Fibroblast of gingiva (primary cell): ENCODE data around the gene PNLIPRP2.

ENCODE experiments used
- DNase-seq: peaks from one replicate; pipeline ENCODE4 v3.0.0-alpha.2; 2011; ENCODE audit warnings: low read depth

Gene PNLIPRP2

DNA sequence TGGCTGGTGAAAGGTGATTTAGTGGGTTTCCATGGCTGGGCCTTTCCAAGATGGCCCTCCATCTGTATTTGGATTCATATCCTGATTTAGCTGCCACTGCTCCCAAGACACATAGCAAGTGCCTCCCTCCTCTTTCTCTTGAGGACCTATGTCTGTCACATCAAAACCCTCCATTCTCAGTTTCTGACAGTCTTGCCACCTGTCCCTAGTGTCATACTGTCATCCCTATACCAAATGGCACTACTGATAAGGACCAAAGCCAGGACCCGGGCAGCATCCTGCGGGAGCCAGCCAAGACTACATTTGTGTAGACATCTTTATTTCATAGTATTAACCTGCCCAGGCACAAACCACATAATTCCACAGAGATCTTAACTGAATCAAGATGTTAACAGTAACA is 34.8 kb downstream of the PNLIPRP2 start:
- no peak for DNase-seq

DNA sequence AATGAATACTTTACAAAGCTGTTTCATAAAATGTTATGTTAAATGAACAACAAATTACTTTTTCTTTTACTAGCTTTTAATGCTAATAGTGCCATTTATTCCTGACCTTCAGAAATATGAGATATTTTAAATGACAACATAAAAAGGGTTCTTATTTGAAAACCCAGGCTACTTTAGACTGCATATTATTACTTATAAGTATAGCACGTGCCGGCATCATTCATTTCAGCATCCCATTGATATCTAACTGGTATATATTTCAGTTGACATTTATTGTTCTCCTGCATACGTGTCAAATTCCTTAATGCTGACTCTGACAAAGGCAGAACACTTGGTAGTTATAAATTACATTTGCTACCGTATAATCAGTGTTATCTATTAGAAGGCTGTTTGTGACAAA is 35.3 kb downstream of the PNLIPRP2 start:
- no peak for DNase-seq

DNA sequence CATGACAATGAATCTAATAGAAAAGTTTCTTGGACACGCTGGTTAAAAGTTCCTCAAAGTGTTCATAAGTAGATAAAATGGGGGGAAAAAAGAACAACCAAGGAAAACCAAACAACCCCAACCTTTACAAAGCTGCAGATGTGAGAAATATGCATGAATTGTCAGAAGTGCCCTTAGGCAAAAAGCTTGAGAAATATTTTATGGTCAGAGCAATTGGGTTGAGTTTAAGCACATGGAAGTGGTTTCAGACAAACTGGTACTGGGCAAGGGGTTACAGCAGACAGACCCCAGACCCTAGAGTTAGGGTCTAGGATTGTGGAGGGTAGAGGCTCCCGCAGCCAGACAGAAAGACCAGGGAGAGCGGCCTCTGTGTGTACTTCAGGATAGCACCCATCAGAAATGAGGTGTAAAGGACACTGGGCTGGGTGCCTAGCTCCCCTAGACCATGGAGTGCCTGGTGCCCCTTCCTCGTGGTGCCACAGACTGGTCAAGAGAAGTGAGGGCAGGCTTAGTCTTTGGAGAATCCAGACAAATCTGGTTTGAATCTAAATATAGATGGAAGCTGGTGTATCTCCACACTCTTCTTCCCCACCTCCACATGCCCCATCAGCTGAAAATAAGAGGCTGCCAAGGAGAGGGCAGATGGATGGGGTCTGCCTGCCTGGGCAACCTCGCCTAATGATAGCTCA is 37.3 kb downstream of the PNLIPRP2 start:
- DNase-seq = no peak

DNA sequence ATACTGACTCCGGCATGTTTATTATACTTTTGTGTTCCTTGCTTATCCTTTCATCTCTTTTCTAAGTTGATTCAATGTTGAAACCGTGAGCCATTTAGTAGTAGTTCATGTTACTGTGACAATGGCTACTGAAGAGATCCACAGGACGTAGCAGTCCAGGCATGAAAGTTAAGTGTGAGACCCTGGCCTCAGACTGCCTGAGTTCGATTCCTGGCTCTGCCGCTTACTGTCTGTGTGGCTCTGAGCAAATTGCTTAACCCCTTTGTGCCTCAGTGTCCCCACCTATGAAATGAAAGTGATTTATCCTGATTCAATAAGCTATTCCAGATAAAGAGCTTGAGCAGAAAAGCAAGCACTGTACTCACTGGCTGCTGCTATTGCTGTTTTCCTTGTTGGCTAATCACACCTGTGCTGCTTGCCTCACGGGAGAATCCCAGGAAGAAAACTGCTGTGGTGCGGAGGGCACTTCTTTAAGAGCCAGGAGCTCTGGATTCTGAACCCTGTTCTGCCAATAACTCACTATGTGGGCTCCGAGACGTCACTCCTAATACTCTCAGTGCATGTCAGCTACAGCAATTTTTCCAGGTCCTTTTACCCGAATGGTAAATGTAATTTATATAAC is 38.4 kb downstream of the PNLIPRP2 start:
- DNase-seq = no peak

DNA sequence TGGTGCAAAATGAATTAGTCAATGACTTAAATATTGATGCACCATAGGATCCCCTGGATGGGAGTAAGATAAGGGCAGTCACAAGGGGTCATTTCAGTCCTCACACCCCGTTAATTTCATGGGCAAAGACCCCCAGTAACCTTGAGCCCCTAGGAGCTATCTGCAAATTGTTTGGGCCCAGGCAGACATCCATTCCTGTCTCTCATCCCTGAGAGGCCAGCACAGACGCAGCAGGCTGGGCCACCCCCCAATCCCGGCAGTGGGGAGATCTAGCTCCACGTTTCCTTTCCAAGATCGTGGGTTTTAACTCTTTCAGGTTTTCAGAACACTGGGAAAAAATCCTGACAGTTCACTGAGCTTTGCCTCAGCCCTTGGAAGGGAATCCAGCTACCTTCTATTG is 40.1 kb downstream of the PNLIPRP2 start:
- no peak for DNase-seq

DNA sequence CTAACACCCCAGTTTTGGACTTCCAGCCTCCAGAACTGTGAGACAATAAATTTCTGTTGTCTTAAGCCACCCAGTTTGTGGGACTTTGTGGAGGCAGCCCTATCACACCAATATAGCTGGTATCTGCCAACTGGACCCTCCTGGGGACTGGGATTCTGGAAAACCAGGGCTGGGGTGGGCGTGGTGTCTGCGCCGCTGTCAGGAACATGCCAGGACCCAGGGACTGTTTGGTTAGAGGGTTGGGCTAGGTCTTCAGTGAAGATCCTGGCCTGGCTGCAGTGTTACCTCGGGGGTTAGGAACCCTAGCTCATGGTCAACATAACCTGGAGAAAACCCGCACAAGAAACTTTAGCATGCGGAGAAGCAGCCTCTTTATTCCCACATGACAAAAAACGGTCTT is 42.6 kb downstream of the PNLIPRP2 start:
- no peak for DNase-seq

DNA sequence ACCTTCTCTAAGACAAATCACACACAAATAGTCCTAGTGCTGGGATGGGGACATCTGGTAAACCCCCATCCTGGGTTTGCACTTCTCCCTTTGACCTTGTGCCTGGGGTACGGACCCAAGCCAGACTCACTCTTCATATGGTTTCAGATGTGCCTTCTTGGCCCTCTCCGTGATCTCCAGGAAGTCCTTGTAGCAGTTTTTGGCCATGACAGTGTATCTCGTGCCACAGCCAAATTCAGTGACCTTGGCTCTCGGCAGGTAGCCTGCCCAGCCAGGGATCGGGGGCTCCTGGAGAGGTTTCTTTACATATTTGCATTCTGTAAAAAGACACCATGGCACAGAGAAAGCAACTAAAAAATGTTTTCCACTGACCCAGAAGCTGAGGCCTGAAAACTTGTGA is 43.9 kb downstream of the PNLIPRP2 start:
- DNase-seq = no peak

DNA sequence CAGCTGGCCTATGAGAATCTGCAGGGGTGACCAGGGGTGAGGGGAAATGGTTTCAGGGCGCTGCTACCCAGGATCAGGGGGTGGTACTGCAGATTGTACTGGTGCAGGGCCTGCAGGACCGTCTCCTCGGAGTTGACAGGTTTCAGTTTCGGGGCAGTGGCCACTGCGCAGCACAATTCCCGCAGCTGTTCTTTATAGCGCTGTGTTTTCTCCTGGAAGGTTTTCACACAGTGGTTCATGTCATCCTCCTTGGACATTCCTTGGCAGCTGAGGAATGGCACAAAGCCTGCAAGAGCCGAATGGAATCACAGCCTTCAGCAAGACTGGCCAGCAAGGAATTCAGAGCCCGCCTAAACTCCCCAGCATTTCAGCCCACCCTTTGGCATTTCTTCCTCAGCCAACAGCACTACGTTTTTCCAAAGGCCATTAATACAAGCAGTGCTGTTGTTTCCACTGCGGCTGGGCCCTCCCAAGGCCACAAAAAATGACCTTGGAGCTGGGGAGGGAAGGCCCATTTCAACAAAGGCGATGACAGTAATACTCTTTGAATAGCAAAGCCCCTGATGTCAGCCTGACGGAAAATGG is 44.9 kb downstream of the PNLIPRP2 start:
- peak; percentile 20 for DNase-seq

DNA sequence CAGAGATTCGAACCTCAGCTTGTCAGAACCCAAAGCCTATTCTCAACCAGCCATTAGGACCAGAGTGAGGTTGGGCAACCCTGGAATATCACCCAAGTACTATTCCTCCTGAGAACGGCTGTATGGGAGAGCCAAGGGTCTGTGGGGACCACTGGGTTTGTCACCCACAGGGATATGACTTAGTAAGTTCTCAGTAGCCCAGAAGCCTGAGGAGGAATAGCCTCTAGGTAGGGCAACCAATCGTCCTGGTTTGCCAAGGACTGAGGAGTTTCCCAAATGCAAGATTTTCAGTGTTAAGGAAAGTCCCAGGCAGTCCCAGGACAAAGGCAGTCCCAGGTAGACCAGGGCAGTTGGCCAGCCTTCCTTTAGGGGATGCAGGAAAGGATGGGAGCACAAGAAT is 46.7 kb downstream of the PNLIPRP2 start:
- DNase-seq = no peak

DNA sequence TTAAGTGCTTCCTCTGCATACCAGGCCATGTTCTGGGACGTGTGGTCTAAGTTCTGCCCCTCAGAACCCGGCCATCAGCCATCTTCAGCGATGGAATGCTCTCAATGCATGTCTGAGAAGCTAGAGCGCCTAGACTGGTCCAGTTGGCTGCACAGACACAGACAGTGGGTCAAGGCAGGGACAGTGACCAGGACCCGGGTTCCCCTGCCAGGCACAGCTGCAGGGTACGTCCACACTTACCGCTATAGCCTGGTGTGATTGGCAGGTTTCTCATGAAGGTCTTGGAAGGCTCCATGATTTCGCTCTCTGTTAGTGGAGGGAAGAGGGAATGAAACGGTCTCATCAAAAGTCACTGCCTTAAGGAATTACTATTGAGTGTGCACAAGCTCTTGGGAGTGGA is 47.3 kb downstream of the PNLIPRP2 start:
- DNase-seq = no peak

DNA sequence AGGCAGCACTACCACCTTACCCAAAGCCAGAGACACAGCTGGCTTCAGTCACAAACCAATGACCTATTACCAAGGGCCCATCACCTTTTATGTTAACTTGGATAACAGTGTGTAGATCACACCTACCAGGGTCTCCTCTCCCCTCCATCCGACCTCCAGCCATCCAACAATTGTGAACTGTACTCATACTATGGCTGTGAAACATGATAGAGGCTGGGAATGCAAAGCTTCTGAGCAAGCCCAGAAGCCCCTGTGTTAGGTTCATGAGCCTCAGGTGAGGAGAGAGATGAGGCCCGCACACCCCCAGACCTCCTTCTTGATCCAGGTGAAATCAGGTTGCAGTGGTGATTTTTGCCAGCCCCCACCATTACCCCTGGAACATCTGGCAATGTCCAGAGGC is 47.7 kb downstream of the PNLIPRP2 start:
- no peak for DNase-seq

DNA sequence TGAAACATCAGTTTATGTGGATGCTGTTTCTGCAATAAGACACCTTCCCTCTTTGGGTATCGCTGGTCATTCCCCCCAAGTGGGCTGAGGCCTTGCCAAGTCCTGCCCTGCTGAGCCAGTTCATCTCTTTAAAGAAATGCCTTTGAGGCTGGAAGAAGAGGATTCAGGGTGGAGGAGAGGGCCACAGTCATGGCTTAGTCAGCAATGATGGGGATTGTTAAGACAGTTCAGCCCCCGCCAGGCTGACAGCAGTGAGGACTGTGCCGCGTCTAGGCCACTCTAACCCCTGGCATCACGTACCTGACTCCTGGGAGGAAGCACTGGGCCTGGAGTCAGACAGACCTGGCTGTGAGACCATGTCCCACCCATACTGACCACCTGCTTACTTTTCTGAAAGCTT is 48.3 kb downstream of the PNLIPRP2 start:
- no peak for DNase-seq

DNA sequence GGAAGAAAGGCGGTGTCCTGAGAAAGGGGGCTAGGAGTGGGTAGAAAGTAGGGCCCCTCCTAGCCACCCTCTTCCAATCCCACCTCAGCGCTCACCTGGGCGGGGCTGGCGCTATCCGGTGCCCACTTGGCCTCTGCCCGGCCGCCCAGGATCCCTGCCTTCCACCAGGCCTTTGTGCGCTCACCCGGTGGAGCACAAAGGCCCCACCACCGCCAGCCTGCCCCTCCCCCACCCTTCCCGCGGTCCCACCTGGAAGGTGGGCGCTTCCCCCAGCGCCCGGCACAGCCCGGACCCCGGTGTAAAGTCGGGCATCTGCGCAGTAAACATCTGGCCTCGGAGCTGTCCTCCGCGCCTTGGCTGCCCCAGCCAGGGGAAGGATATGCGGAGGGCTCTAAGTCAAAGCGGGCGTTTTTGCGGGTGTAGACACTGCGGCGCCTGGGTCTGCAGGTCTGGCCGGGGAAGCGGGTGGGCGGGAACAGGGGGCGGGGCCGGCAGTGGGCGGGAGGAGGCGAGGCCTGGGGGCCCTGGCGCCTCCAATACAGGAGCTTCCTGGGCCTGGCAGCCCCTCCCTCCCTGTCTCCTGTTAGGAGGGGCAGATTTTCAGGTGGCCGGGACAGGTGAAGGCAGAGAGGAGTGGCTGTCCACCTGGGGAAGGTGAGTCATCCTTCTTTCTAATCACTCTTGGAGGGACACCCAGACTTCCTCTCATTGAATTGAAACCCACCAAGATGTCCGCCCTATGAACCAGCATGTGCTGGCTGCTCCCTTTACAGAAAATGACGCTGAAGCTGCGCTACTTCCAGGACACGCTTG is 49.3 kb downstream of the PNLIPRP2 start:
- no peak for DNase-seq

DNA sequence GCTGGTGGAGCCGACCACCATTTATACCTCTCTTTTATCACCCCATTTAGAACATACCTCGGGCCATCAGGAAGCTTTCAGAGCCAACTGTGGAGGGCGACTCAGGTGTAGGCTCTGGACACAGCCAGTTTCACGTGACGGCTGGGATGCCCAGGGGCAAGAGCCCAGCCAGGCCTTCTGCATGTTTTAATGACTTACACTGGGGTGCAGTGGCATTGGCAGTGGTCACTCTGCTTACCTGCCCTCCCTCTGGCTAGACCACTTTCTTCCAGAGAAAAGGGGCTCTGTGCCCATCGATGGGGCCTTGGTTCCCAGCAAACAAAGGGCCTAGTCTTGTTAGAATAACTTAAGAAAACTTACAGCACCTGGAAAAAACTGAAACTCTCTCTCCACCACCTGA is 50.0 kb downstream of the PNLIPRP2 start:
- no peak for DNase-seq

DNA sequence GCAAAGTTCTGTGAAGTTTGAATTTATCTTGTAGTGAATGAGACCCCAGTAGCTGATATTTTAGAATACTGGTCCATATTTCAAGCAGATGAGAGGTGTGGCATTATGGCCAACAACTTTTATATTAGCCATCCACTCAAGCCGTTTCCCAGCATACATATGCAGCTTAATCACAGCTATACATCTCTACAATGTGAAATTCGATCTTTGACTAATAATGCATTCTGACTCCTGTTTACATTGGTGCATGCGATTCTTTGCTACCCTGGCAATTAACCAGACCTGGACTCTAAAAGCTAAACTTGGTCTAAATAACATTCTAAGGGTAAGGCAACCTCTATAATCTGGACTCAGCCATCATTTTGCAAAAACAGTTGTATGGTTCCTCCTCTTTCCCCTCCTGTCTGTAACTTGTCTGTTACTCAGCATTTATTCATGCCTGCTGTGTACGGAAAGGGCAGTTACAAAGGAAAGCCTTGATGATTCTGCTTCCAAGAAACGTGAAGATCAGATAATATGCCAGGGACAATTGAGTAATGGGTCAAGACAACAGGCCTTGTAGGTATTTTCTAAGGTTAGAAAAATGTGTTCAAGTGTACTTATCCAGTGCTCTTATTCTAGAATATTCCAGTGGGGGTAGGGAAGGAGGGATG is 50.6 kb downstream of the PNLIPRP2 start:
- DNase-seq = no peak

DNA sequence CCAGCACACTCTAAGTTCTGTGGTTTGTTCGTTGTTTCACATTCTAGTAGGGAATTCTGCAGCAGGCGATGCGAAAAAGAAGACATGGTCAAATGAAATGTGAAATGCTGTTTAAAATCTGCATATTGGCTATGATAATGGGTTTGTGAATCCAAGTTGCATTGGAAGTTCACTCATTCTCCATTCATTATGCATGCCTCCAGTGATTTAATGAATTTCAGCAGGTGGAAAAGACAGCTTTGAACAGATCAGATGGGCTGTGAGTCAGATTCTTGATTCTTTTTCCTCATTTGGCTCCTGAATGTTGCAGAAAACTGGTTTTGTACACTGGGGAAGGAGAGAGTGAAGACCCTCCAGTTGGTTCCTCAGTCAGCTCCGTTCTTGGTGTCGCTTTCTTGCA is 52.1 kb downstream of the PNLIPRP2 start:
- DNase-seq = no peak

DNA sequence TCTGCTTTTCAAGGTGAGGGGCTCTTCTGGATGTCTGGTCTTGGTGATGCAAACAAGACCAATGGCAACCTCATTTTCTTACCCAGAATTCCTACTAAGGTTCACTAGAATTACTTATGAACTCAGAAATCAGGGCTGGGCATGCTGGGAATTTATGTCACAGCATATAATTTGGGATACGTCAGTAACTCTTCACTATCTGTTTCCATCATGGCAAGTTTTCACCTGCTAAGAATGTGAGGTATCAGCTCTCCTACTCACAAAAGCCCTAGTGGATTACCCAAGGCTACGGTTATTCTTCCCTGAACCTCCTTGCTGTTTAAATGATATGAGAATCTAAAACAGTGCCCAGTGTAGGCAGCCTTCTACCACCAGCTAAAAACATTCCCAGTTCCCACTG is 53.1 kb downstream of the PNLIPRP2 start:
- no peak for DNase-seq

DNA sequence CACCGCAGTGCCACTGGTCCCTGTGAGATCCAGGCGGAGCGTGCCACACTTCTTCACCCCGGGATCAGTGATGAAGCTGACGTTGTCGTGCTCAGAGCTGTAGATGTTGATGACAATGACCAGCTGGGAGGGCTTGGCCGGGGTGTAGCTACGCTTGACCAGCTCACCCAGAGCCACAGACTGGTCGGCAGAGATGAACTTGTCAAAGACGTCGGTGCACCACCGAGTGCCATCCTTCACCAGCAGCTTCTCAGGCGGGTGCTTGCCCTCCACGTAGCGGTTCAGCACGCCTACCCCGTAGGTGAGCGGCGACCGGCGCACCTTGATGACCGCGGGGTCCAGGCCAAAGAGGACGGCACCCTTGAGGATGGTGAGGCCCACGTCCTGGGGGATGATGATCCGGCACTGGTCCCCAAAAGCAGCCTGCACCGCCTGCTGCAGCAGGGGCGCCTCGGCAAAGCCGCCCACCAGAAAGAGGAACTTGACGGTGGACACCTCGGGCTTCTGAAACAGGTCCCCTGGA is 54.2 kb downstream of the PNLIPRP2 start:
- no peak for DNase-seq

DNA sequence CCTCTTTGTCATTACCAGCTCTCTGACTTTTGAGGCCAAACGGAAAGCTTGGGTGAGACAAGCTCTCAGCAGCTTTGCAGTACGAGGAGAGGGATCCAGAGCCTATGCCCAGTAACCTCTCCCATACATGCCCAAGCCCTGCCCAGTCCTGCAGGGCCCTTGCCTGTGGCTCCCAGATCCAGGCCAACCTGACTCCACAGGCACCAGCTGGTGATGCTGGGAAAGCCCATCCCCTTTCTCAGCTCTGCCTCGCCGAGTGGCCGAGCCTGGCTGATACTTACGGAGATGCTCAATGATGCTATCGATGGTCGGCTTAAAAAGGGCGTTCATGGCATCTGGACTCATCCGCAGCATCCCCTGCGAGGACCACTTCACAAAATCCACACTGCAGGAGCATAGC is 55.4 kb downstream of the PNLIPRP2 start:
- no peak for DNase-seq

DNA sequence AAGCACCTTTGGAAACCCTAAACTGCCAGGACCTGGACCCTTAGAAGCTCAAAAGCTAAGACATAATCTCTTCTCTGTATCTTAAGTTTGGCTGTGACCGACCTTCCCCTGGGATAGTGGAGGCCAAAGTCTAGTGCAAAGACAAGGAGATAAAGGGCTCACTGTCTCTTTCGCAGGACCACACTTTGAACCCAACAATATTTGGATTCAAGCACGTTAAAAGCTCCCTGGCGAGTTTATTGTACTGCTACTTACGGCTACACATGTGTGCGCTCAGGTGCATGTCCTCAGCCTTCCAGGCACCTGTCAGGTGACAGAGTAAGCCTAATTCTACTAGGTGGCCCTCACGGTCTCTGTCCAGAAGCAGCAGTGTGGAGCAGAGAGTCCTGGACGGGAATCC is 55.9 kb downstream of the PNLIPRP2 start:
- DNase-seq = no peak

DNA sequence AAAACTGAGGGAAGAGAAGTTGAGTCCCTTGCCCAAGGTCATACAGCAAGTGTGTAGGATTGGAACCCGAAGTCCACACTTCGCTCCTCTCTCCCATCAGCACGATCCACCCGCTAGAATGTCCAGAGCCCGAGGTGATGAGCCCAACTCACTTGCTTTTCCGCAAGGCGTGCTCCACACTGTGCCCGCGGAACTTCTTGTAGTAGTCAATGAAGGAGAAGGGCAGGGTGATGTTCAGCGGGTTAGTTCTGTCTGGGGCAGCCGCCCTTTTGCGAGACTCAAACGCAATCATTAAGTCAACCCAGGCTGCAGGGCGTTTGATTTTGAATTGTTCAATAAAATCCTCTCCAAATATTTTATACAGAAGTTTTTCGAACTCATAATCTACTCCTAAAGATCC is 58.6 kb downstream of the PNLIPRP2 start:
- DNase-seq = no peak

DNA sequence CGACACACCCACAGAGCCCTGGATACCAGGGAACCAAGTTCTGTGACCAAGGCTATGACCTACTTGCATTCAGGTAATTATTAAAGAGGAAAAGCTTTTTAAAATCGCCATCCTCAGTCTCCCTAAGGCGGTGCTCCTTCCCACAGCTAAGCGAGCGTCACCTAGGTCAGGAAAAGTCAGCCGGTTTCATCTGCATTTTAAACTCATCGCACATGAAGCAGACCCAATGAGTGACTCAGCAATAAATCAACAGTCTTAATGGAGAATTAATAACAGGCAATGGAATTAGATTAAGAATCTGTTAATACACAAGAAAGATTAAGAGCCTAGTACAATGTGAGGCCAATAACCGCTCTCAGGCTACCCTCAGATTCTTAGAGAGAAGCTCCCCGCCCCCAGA is 62.4 kb downstream of the PNLIPRP2 start:
- no peak for DNase-seq
